ENCODE measurements around the gene GMPR. TPM values are rescaled to one million over a fixed set of nuclear protein-coding genes. Genes with fewer than 3 reads are reported as not detected.
"Not testable (repeated sequence)": the region's sequence is repeated elsewhere in the genome, so short reads cannot be mapped to it uniquely, and the experiment has no call there.

The GMPR gene
- total RNA-seq, 4 donors from 2014 or later: 3.6 to 8.1 (median 6.3) TPM; not detected in 1

GRCh38 chr6:16254535-16254934, 16.1 kb downstream of the GMPR start:
- TF ChIP-seq CTCF (IDR thresholded peaks at IDR 0.05): no peak
- no peak for TF ChIP-seq POLR2A (IDR thresholded peaks at IDR 0.05)
- Histone ChIP-seq H3K9me3 (no peaks in the 10 kb centered on the region), H3K4me3 (no peak overlapping the region), H3K36me3 (no peaks in the 10 kb centered on the region), H3K27me3 (no peaks in the 10 kb centered on the region), H3K4me1 (no peaks in the 10 kb centered on the region), H3K27ac (no peak overlapping the region)
- no peak for DNase-seq

GRCh38 chr6:16256781-16257180, 18.4 kb downstream of the GMPR start:
- H3K27me3 ChIP-seq: no peaks in the 10 kb centered on the region
- H3K9me3 ChIP-seq: no peaks in the 10 kb centered on the region
- no peak for TF ChIP-seq POLR2A (IDR thresholded peaks at IDR 0.05)
- TF ChIP-seq CTCF (IDR thresholded peaks at IDR 0.05): no peak
- H3K4me3 ChIP-seq: no peak overlapping the region
- no peak overlapping the region for H3K27ac ChIP-seq
- no peaks in the 10 kb centered on the region for H3K36me3 ChIP-seq
- no peaks in the 10 kb centered on the region for H3K4me1 ChIP-seq
- no peak for DNase-seq

- H3K27ac ChIP-seq: peak overlapping the region in 1 of 4 donors; percentile 23
- H3K27me3 ChIP-seq: no peaks in the 10 kb centered on the region
- no peaks in the 10 kb centered on the region for H3K36me3 ChIP-seq
- no peak for DNase-seq
- no peak for TF ChIP-seq CTCF (IDR thresholded peaks at IDR 0.05)
- no peak for TF ChIP-seq POLR2A (IDR thresholded peaks at IDR 0.05)
- no peaks in the 10 kb centered on the region for H3K9me3 ChIP-seq
- H3K4me1 ChIP-seq: no peaks in the 10 kb centered on the region
- H3K4me3 ChIP-seq: no peak overlapping the region
Measured at GRCh38 chr6:16257999-16258708, 19.8 kb downstream of the GMPR start.

- no peak for TF ChIP-seq POLR2A (IDR thresholded peaks at IDR 0.05)
- no peak for TF ChIP-seq CTCF (IDR thresholded peaks at IDR 0.05)
- peak overlapping the region in 1 of 4 donors; percentile 23 for H3K27ac ChIP-seq
- no peaks in the 10 kb centered on the region for H3K36me3 ChIP-seq
- no peaks in the 10 kb centered on the region for H3K9me3 ChIP-seq
- H3K4me3 ChIP-seq: no peak overlapping the region
- no peaks in the 10 kb centered on the region for H3K27me3 ChIP-seq
- no peak for DNase-seq
- H3K4me1 ChIP-seq: no peaks in the 10 kb centered on the region
Measured at GRCh38 chr6:16258709-16259075, 20.3 kb downstream of the GMPR start.

- H3K4me3 ChIP-seq, H3K27me3 ChIP-seq, H3K36me3 ChIP-seq, DNase-seq, H3K4me1 ChIP-seq, H3K9me3 ChIP-seq, H3K27ac ChIP-seq: not testable (repeated sequence)
Measured at GRCh38 chr6:16259604-16260003, 21.2 kb downstream of the GMPR start.

GRCh38 chr6:16260602-16261001, 22.2 kb downstream of the GMPR start:
- not testable (repeated sequence) for H3K4me3 ChIP-seq, DNase-seq, H3K27ac ChIP-seq, H3K4me1 ChIP-seq, H3K27me3 ChIP-seq, H3K36me3 ChIP-seq, H3K9me3 ChIP-seq

GRCh38 chr6:16262773-16263172, 24.4 kb downstream of the GMPR start:
- H3K27ac ChIP-seq, H3K4me3 ChIP-seq, H3K4me1 ChIP-seq, H3K9me3 ChIP-seq, DNase-seq, H3K36me3 ChIP-seq, H3K27me3 ChIP-seq: not testable (repeated sequence)

- H3K4me3 ChIP-seq, H3K9me3 ChIP-seq, DNase-seq, H3K27me3 ChIP-seq, H3K27ac ChIP-seq, H3K4me1 ChIP-seq, H3K36me3 ChIP-seq: not testable (repeated sequence)
Measured at GRCh38 chr6:16263464-16264099, 25.2 kb downstream of the GMPR start.

All from Peyer's patch (tissue), 4 donors.